Measurements from ENCODE around the gene TRIM59.

The TRIM59 gene

GRCh38 chr3:160473978-160474377 is 24.4 kb upstream of the TRIM59 start:
- DNase-seq (ENCODE audit: low read depth, low spot score): peak; percentile 92
- no peak overlapping the region for H3K4me3 ChIP-seq (ENCODE audit: low read depth, low read length)

GRCh38 chr3:160473221-160473620 is 23.6 kb upstream of the TRIM59 start:
- in situ Hi-C loops (cut with HindIII; ENCODE audit: low sequenced_read_pairs): no loop called here
- DNase-seq (ENCODE audit: low read depth, low spot score): peak; percentile 94
- no peak overlapping the region for H3K4me3 ChIP-seq (ENCODE audit: low read depth, low read length)
- TF ChIP-seq CTCF (IDR thresholded peaks at IDR 0.05; ENCODE audit: low read depth, low read length): peak; percentile 13

More at GRCh38 chr3:160473978-160474377, 24.4 kb upstream of the TRIM59 start:
- TF ChIP-seq CTCF (IDR thresholded peaks at IDR 0.05; ENCODE audit: low read depth, low read length): no peak
- in situ Hi-C loops (cut with HindIII; ENCODE audit: low sequenced_read_pairs): no loop called here

- TF ChIP-seq CTCF (IDR thresholded peaks at IDR 0.05; ENCODE audit: low read depth, low read length): no peak
- no peak for DNase-seq (ENCODE audit: low read depth, low spot score)
- in situ Hi-C loops (cut with HindIII; ENCODE audit: low sequenced_read_pairs): no loop called here
- H3K4me3 ChIP-seq (ENCODE audit: low read depth, low read length): no peak overlapping the region
Observed at GRCh38 chr3:160472344-160472743, 22.8 kb upstream of the TRIM59 start.

GRCh38 chr3:160471892-160472291 is 22.3 kb upstream of the TRIM59 start:
- DNase-seq (ENCODE audit: low read depth, low spot score): no peak
- no peak for TF ChIP-seq CTCF (IDR thresholded peaks at IDR 0.05; ENCODE audit: low read depth, low read length)
- in situ Hi-C loops (cut with HindIII; ENCODE audit: low sequenced_read_pairs): no loop called here
- no peak overlapping the region for H3K4me3 ChIP-seq (ENCODE audit: low read depth, low read length)

GRCh38 chr3:160470181-160470580 is 20.6 kb upstream of the TRIM59 start:
- no peak for DNase-seq (ENCODE audit: low read depth, low spot score)
- TF ChIP-seq CTCF (IDR thresholded peaks at IDR 0.05; ENCODE audit: low read depth, low read length): no peak
- in situ Hi-C loops (cut with HindIII; ENCODE audit: low sequenced_read_pairs): no loop called here
- H3K4me3 ChIP-seq (ENCODE audit: low read depth, low read length): no peak overlapping the region

- in situ Hi-C loops (cut with HindIII; ENCODE audit: low sequenced_read_pairs): no loop called here
- no peak for TF ChIP-seq CTCF (IDR thresholded peaks at IDR 0.05; ENCODE audit: low read depth, low read length)
- DNase-seq (ENCODE audit: low read depth, low spot score): no peak
- H3K4me3 ChIP-seq (ENCODE audit: low read depth, low read length): no peak overlapping the region
Observed at GRCh38 chr3:160464971-160465370, 15.4 kb upstream of the TRIM59 start.

GRCh38 chr3:160464321-160464720 is 14.7 kb upstream of the TRIM59 start:
- DNase-seq (ENCODE audit: low read depth, low spot score): no peak
- in situ Hi-C loops (cut with HindIII; ENCODE audit: low sequenced_read_pairs): no loop called here
- no peak overlapping the region for H3K4me3 ChIP-seq (ENCODE audit: low read depth, low read length)
- no peak for TF ChIP-seq CTCF (IDR thresholded peaks at IDR 0.05; ENCODE audit: low read depth, low read length)
